T-helper 1 cell treated with Interleukin-12 subunit alpha and Interleukin-12 subunit beta and Interleukin-4 antibody, amounts not matched to agents 30 ng/mL and 1 ng/mL, for 36 hours (primary cell): ENCODE measurements around the gene FGF11. TPM values are rescaled to one million over a fixed set of nuclear protein-coding genes. Genes with fewer than 3 reads are reported as not detected.

ENCODE experiments used
- total RNA-seq: library from RNA; stranded (reverse); gene quantifications from 2 replicates; pipeline ENCODE4 v1.2.3, GENCODE V29; 2022

The FGF11 gene
- total RNA-seq, 1 donor from 2014 or later = 15.0 TPM

Other genes starting within 250 kb of the FGF11 start
- gene DLG4, start 219.7 kb upstream of the FGF11 start, total RNA-seq = 16.1 and 18.5 TPM in 2 replicates
- 479 and 485 TPM in 2 replicates for gene ACADVL, start 219.6 kb upstream of the FGF11 start, total RNA-seq
- gene DVL2, start 205.0 kb upstream of the FGF11 start, total RNA-seq = 46.8 and 46.9 TPM in 2 replicates
- gene PHF23, start 200.1 kb upstream of the FGF11 start, total RNA-seq = 61.5 and 67.3 TPM in 2 replicates
- gene GABARAP, start 197.1 kb upstream of the FGF11 start, total RNA-seq = 287 and 288 TPM in 2 replicates
- 167 and 170 TPM in 2 replicates for gene CTDNEP1, start 187.8 kb upstream of the FGF11 start, total RNA-seq
- gene ELP5, start 187.3 kb upstream of the FGF11 start, total RNA-seq = 45.0 and 50.6 TPM in 2 replicates
- gene CLDN7, start 177.0 kb upstream of the FGF11 start, total RNA-seq = 0.12 and 0.49 TPM in 2 replicates
- 0.12 TPM in 1 of 2 replicates, not detected in the other for gene SLC2A4, start 157.8 kb upstream of the FGF11 start, total RNA-seq
- gene YBX2, start 144.9 kb upstream of the FGF11 start, total RNA-seq = 0.39 and 0.63 TPM in 2 replicates
- gene EIF5A, start 131.9 kb upstream of the FGF11 start, total RNA-seq = 697 and 698 TPM in 2 replicates
- gene GPS2, start 124.2 kb upstream of the FGF11 start, total RNA-seq = 88.7 and 90.6 TPM in 2 replicates
- 37.2 and 37.7 TPM in 2 replicates for gene NEURL4, start 110.2 kb upstream of the FGF11 start, total RNA-seq
- 693 and 701 TPM in 2 replicates for gene ACAP1, start 103.0 kb upstream of the FGF11 start, total RNA-seq
- gene KCTD11, start 87.3 kb upstream of the FGF11 start, total RNA-seq = 10.2 and 10.3 TPM in 2 replicates
- 0.17 TPM in 1 of 2 replicates, not detected in the other for gene TMEM95, start 84.4 kb upstream of the FGF11 start, total RNA-seq
- 1.1 and 1.4 TPM in 2 replicates for gene TNK1, start 58.4 kb upstream of the FGF11 start, total RNA-seq
- gene PLSCR3, start 45.0 kb upstream of the FGF11 start, total RNA-seq = 127 and 139 TPM in 2 replicates
- 51.6 and 53.9 TPM in 2 replicates for gene TMEM256, start 35.4 kb upstream of the FGF11 start, total RNA-seq
- gene NLGN2, start 31.7 kb upstream of the FGF11 start, total RNA-seq = 1.5 and 2.1 TPM in 2 replicates
- gene SPEM1, start 19.2 kb upstream of the FGF11 start, total RNA-seq = 0.22 TPM in 1 of 2 replicates, not detected in the other
- gene SPEM2, start 13.9 kb upstream of the FGF11 start, total RNA-seq = not detected in 2 replicates
- gene SPEM3, start 10.7 kb upstream of the FGF11 start, total RNA-seq = not detected in 2 replicates
- 16.0 and 16.3 TPM in 2 replicates for gene TMEM102, start 4.1 kb upstream of the FGF11 start, total RNA-seq
- 12.5 and 15.4 TPM in 2 replicates for gene CHRNB1, start 5.5 kb downstream of the FGF11 start, total RNA-seq
- gene ZBTB4, start 40.1 kb downstream of the FGF11 start, total RNA-seq = 25.2 and 26.5 TPM in 2 replicates
- not detected in 2 replicates for gene SLC35G6, start 41.9 kb downstream of the FGF11 start, total RNA-seq
- gene POLR2A, start 44.9 kb downstream of the FGF11 start, total RNA-seq = 208 and 222 TPM in 2 replicates
- gene TNFSF12, start 109.5 kb downstream of the FGF11 start, total RNA-seq = 79.9 and 96.4 TPM in 2 replicates
- 6.0 and 6.3 TPM in 2 replicates for gene TNFSF13, start 119.2 kb downstream of the FGF11 start, total RNA-seq
- gene SENP3, start 122.4 kb downstream of the FGF11 start, total RNA-seq = 55.0 and 58.3 TPM in 2 replicates
- gene CD68, start 140.1 kb downstream of the FGF11 start, total RNA-seq = 8.0 TPM in 2 replicates
- gene MPDU1, start 144.3 kb downstream of the FGF11 start, total RNA-seq = 85.1 and 88.0 TPM in 2 replicates
- 0.20 and 0.27 TPM in 2 replicates for gene SOX15, start 150.6 kb downstream of the FGF11 start, total RNA-seq
- 32.6 and 40.1 TPM in 2 replicates for gene FXR2, start 175.4 kb downstream of the FGF11 start, total RNA-seq
- gene SAT2, start 188.3 kb downstream of the FGF11 start, total RNA-seq = 27.4 and 29.0 TPM in 2 replicates
- gene SHBG, start 190.6 kb downstream of the FGF11 start, total RNA-seq = not detected in 2 replicates
- 0.22 and 0.37 TPM in 2 replicates for gene ATP1B2, start 211.4 kb downstream of the FGF11 start, total RNA-seq
- gene TP53, start 248.0 kb downstream of the FGF11 start, total RNA-seq = 207 and 218 TPM in 2 replicates
- 19.7 and 23.9 TPM in 2 replicates for gene WRAP53, start 249.0 kb downstream of the FGF11 start, total RNA-seq